GM23248 (cell line): Measurements from ENCODE around the gene DRC1. TPM values are rescaled to one million over a fixed set of nuclear protein-coding genes. Genes with fewer than 3 reads are reported as not detected.

Experiments
- DNase-seq: peaks from one replicate; pipeline ENCODE4 v3.0.0-alpha.2; 2015
- H2AFZ ChIP-seq: fragments of 200-600 bp; sonication (generic); 2 replicates; pipeline ENCODE4 v1.6.1; 2016; ENCODE audit warnings: antibody characterized with exemption
- H3F3A ChIP-seq: fragments of 200-600 bp; sonication (generic); 2 replicates; pipeline ENCODE4 v1.6.1; 2016; ENCODE audit warnings: mild to moderate bottlenecking, antibody characterized with exemption, mixed run types; ENCODE audit not compliant: insufficient read depth
- H3K27ac ChIP-seq: fragments of 200-600 bp; sonication (generic); 2 replicates; pipeline ENCODE4 v1.5.1; 2016; ENCODE audit warnings: mild to moderate bottlenecking
- H3K27me3 ChIP-seq: fragments of 200-600 bp; sonication (generic); replicated peaks from 2 replicates; pipeline ENCODE4 v1.6.1; 2016; ENCODE audit warnings: mild to moderate bottlenecking; ENCODE audit not compliant: insufficient read depth
- H3K36me3 ChIP-seq: fragments of 200-600 bp; sonication (generic); 2 replicates; pipeline ENCODE4 v1.6.1; 2016; ENCODE audit warnings: low read depth, mild to moderate bottlenecking
- H3K4me1 ChIP-seq: fragments of 200-600 bp; sonication (generic); 2 replicates; pipeline ENCODE4 v1.6.1; 2016; ENCODE audit warnings: mild to moderate bottlenecking; ENCODE audit not compliant: insufficient read depth
- H3K4me2 ChIP-seq: fragments of 200-600 bp; sonication (generic); one replicate; pipeline ENCODE4 v1.6.1; 2016; ENCODE audit warnings: mild to moderate bottlenecking; ENCODE audit not compliant: unreplicated experiment
- H3K4me3 ChIP-seq: fragments of 200-600 bp; sonication (generic); 2 replicates; pipeline ENCODE4 v1.5.1; 2016; ENCODE audit warnings: mild to moderate bottlenecking
- H3K79me2 ChIP-seq: fragments of 200-600 bp; sonication (generic); 2 replicates; pipeline ENCODE4 v1.6.1; 2016; ENCODE audit warnings: mild to moderate bottlenecking; ENCODE audit not compliant: insufficient read depth
- H3K9ac ChIP-seq: fragments of 200-600 bp; sonication (generic); 2 replicates; pipeline ENCODE4 v1.6.1; 2016; ENCODE audit warnings: mild to moderate bottlenecking
- H3K9me2 ChIP-seq: fragments of 200-600 bp; sonication (generic); 2 replicates; pipeline ENCODE4 v1.6.1; 2016; ENCODE audit warnings: mixed run types, mild to moderate bottlenecking, moderate library complexity; ENCODE audit not compliant: insufficient read depth
- H3K9me3 ChIP-seq: fragments of 200-600 bp; sonication (generic); one replicate; pipeline ENCODE4 v1.6.1; 2017; ENCODE audit warnings: low read depth
- H4K20me1 ChIP-seq: fragments of 200-600 bp; sonication (generic); 2 replicates; pipeline ENCODE4 v1.6.0; 2016; ENCODE audit not compliant: insufficient read depth
- EZH2 ChIP-seq: fragments of 200-600 bp; sonication (generic); IDR thresholded peaks from 2 replicates; pipeline ENCODE4 v1.6.1; 2018; ENCODE audit warnings: antibody characterized with exemption, mild to moderate bottlenecking; ENCODE audit not compliant: insufficient read depth, poor library complexity, severe bottlenecking
- EZH2phosphoT487 ChIP-seq: fragments of 200-600 bp; sonication (generic); IDR thresholded peaks from 2 replicates; pipeline ENCODE4 v1.6.1; 2018; ENCODE audit warnings: antibody characterized with exemption, moderate library complexity, mild to moderate bottlenecking, low read depth; ENCODE audit not compliant: insufficient read depth
- WGBS, 2 experiments: methylation state at CpG; one replicate each; pipeline ENCODE4 v1.1.6; 2015 to 2017; ENCODE audit warnings: low lambda C conversion rate in 2 of 2, low coverage in 1 of 2; ENCODE audit errors: missing lambda C conversion rate in 2 of 2; 5-methylcytosine and 5-hydroxymethylcytosine counted together
- in situ Hi-C: fragments of 300-500 bp; cut with MboI; formaldehyde crosslinking; loops from 2 replicates; pipeline ENCODE4 v1.15.0; 2020
- polyA plus RNA-seq: library from polyadenylated mRNA; unstranded; fragments of >200 nt; fragmentation: Nextera tagmentation; extraction: Ambion mirVana; gene quantifications from 2 replicates; pipeline ENCODE4 v1.2.1, GENCODE V29; 2016
- total RNA-seq: library from RNA; depleted of rRNA; stranded (reverse); fragments of >200 nt; shearing (Covaris generic); gene quantifications from 2 replicates; pipeline ENCODE4 v1.2.3, GENCODE V29; 2014

Gene DRC1
- total and polyA plus RNA-seq, 2 experiments from 2014 or later: not detected

- Histone ChIP-seq H3F3A (no peaks in the 10 kb centered on the region), H3K4me2 (no peak overlapping the region), H3K79me2 (no peaks in the 10 kb centered on the region), H3K4me3 (no peak overlapping the region), H2AFZ (no peak overlapping the region), H3K9me2 (no peaks in the 10 kb centered on the region), H3K27ac (no peak overlapping the region), H4K20me1 (no peaks in the 10 kb centered on the region), H3K4me1 (no peaks in the 10 kb centered on the region), H3K9me3 (no peaks in the 10 kb centered on the region), H3K36me3 (no peaks in the 10 kb centered on the region), H3K9ac (no peak overlapping the region), H3K27me3 (peaks cover 3% of the 10 kb centered on the region; the same call in 1 of the 2 replicates)
- DNase-seq: no peak
- TF ChIP-seq EZH2: no peak
- in situ Hi-C loops: no loop called here
- 38 to 47% methylated on average over 3 of the region's 3 CpGs for WGBS, 2 experiments
Observed at GRCh38 chr2:26486789-26487188, 85.1 kb downstream of the DRC1 start.

- H3K36me3 ChIP-seq: no peaks in the 10 kb centered on the region
- H3K9me2 ChIP-seq: no peaks in the 10 kb centered on the region
- H3F3A ChIP-seq: no peaks in the 10 kb centered on the region
- H3K4me2 ChIP-seq: no peak overlapping the region
- in situ Hi-C loops: no loop called here
- 42 to 51% methylated on average over 5 of the region's 5 CpGs for WGBS, 2 experiments
- H3K27me3 ChIP-seq: peaks cover 3% of the 10 kb centered on the region; the same call in 1 of the 2 replicates
- no peak overlapping the region for H3K9ac ChIP-seq
- no peaks in the 10 kb centered on the region for H3K9me3 ChIP-seq
- H3K79me2 ChIP-seq: no peaks in the 10 kb centered on the region
- no peaks in the 10 kb centered on the region for H4K20me1 ChIP-seq
- DNase-seq: no peak
- H3K4me3 ChIP-seq: no peak overlapping the region
- no peak overlapping the region for H2AFZ ChIP-seq
- H3K4me1 ChIP-seq: no peaks in the 10 kb centered on the region
- TF ChIP-seq EZH2phosphoT487: no peak
- no peak for TF ChIP-seq EZH2
- H3K27ac ChIP-seq: no peak overlapping the region
Observed at GRCh38 chr2:26487192-26487591, 85.5 kb downstream of the DRC1 start.

GRCh38 chr2:26488463-26489212 lies 86.9 kb downstream of the DRC1 start:
- H3K27me3 ChIP-seq: peaks cover 3% of the 10 kb centered on the region; the same call in 1 of the 2 replicates
- no peaks in the 10 kb centered on the region for H3K36me3 ChIP-seq
- in situ Hi-C loops: no loop called here
- no peak overlapping the region for H3K4me3 ChIP-seq
- WGBS, 2 experiments: 71 to 75% methylated on average over 20 of the region's 20 CpGs
- no peaks in the 10 kb centered on the region for H3K9me2 ChIP-seq
- no peaks in the 10 kb centered on the region for H3K79me2 ChIP-seq
- H4K20me1 ChIP-seq: no peaks in the 10 kb centered on the region
- H3K27ac ChIP-seq: no peak overlapping the region
- H3F3A ChIP-seq: no peaks in the 10 kb centered on the region
- TF ChIP-seq EZH2phosphoT487 (no peak), EZH2 (no peak)
- no peak overlapping the region for H3K4me2 ChIP-seq
- DNase-seq: no peak
- H3K9ac ChIP-seq: no peak overlapping the region
- H3K4me1 ChIP-seq: no peaks in the 10 kb centered on the region
- H3K9me3 ChIP-seq: no peaks in the 10 kb centered on the region
- no peak overlapping the region for H2AFZ ChIP-seq

GRCh38 chr2:26489213-26489850 lies 87.6 kb downstream of the DRC1 start:
- H3K36me3 ChIP-seq: no peaks in the 10 kb centered on the region
- TF ChIP-seq EZH2 (no peak), EZH2phosphoT487 (no peak)
- 54 to 60% methylated on average over 19 of the region's 19 CpGs for WGBS, 2 experiments
- H3K27me3 ChIP-seq: peaks cover 3% of the 10 kb centered on the region; the same call in 1 of the 2 replicates
- no peak overlapping the region for H3K9ac ChIP-seq
- H3K79me2 ChIP-seq: no peaks in the 10 kb centered on the region
- no peak overlapping the region for H3K4me2 ChIP-seq
- no peak overlapping the region for H3K4me3 ChIP-seq
- H2AFZ ChIP-seq: no peak overlapping the region
- no peaks in the 10 kb centered on the region for H3K4me1 ChIP-seq
- H3K27ac ChIP-seq: no peak overlapping the region
- in situ Hi-C loops: no loop called here
- no peaks in the 10 kb centered on the region for H3F3A ChIP-seq
- no peaks in the 10 kb centered on the region for H3K9me2 ChIP-seq
- H4K20me1 ChIP-seq: no peaks in the 10 kb centered on the region
- no peaks in the 10 kb centered on the region for H3K9me3 ChIP-seq
- no peak for DNase-seq
